ENCODE measurements around the gene CAMK2G.
"Not testable (repeated sequence)": the region's sequence is repeated elsewhere in the genome, so short reads cannot be mapped to it uniquely, and the experiment has no call there.

Gene CAMK2G

DNA sequence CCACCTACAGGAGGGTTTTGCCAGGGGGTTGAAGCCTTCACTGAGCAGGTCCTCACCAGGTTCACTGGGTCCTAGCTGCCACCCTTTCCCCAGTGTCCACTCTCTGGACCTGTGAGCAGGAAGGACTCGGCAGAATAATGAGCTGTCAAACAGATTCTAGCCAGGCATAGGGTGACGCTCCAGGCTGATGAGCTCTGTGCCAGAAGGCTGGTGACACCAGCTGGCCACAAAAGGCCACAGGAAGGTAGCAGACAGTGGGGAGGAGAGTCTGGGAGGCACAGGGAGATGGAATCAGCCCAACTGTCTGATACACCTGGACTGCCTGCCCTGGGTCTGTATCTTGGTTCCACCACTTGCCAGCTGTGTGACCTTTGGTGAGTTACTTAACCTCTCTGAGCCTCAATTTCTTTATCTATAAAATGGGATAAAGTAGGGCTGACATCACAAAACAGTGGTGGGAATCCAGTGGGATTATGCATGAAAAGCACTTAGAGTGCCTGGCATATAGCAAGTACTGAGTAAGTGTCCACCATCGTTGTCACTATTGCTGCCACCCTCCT, 36.3 kb downstream of the CAMK2G start:
- in situ Hi-C loops (cut with HindIII; ENCODE audit: low pct_ligation_motif_present, low sequenced_read_pairs), result no loop called here
- H3K36me3 ChIP-seq (replicated peaks), result peaks cover 14% of the 10 kb centered on the region
- TF ChIP-seq CTCF (IDR thresholded peaks at IDR 0.05; ENCODE audit: low read depth, low read length, missing control alignments), result no peak

DNA sequence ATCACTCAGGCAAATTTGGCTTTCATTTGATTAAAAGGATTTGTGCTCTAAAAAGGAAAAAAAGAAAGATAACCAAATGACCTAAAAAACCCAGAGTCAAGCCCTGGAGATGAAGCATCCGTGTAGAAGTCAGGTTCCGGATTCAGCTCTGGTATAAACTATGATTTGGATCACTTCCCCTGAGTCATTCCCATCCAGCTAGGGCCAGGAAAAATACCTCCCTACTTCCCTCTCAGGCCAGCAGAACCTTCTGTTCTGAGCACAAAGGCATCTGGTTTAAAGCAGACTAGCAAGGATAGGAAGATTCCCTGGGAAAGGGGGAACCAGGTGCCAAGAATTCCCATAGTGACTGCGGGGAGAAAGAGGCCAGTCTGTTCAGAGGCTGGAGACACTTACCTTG, 37.3 kb downstream of the CAMK2G start:
- in situ Hi-C loops (cut with HindIII; ENCODE audit: low pct_ligation_motif_present, low sequenced_read_pairs), result no loop called here
- DNase-seq, result peak; percentile 28
- H3K27me3 ChIP-seq (replicated peaks), result no peaks in the 10 kb centered on the region
- no peak for TF ChIP-seq CTCF (IDR thresholded peaks at IDR 0.05; ENCODE audit: low read depth, low read length, missing control alignments)
- H3K27ac ChIP-seq, result no peak overlapping the region
- H3K36me3 ChIP-seq (replicated peaks), result peaks cover 8% of the 10 kb centered on the region
- H3K4me3 ChIP-seq (ENCODE audit: low read depth, low read length), result no peak overlapping the region

More for the DNA sequence above, 36.3 kb downstream of the CAMK2G start:
- DNase-seq, result no peak
- H3K27me3 ChIP-seq (replicated peaks), result no peaks in the 10 kb centered on the region
- H3K27ac ChIP-seq, result no peak overlapping the region
- H3K4me3 ChIP-seq (ENCODE audit: low read depth, low read length), result no peak overlapping the region

GRCh38 chr10:73836427-73836980, 37.9 kb downstream of the CAMK2G start:
- TF ChIP-seq CTCF (IDR thresholded peaks at IDR 0.05; ENCODE audit: low read depth, low read length, missing control alignments), result no peak
- in situ Hi-C loops (cut with HindIII; ENCODE audit: low pct_ligation_motif_present, low sequenced_read_pairs), result no loop called here
- Histone ChIP-seq H3K27me3 (replicated peaks) (no peaks in the 10 kb centered on the region), H3K4me3 (ENCODE audit: low read depth, low read length) (no peak overlapping the region), H3K36me3 (replicated peaks) (peaks cover 2% of the 10 kb centered on the region), H3K27ac (no peak overlapping the region)
- DNase-seq, result no peak

DNA sequence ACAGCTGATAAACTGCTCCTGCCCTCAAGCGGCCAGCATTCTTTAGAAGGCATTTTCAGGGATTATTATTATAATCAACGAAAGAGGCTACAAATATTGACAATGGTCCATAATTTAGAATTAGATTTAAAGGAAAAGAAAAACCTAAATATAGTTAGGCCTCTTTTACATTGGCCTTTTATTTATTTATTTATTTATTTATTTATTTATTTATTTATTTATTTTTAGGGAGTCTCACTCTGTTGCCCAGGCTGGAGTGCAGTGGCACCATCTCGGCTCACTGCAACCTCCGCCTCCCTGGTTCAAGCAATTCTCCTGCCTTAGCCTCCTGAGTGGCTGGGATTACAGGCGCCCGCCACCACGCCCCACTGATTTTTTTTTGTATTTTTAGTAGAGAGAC, 45.3 kb downstream of the CAMK2G start:
- in situ Hi-C loops (cut with HindIII; ENCODE audit: low pct_ligation_motif_present, low sequenced_read_pairs); H3K27me3 ChIP-seq (replicated peaks); H3K36me3 ChIP-seq (replicated peaks); H3K4me3 ChIP-seq (ENCODE audit: low read depth, low read length); H3K27ac ChIP-seq; DNase-seq: not testable (repeated sequence)

DNA sequence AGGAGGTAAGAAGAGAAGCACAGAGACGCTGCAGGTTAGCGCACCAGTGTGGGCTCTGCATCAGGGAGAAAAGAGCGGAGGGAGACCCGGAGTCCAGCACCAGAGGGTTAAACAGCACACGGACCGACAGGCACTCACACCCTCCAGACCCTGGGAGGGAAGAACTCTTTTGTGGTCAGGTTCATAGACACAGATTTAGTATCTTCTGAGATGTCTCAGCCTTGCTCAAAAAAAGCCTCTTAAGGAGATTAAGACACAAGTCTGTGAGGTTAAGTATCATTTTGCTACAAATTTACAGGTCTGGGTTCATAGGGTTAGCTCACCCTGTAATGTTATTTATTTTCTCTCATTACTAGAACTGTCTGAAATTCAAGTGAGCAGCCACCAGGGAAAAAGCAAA, 46.2 kb downstream of the CAMK2G start:
- H3K36me3 ChIP-seq (replicated peaks), result no peaks in the 10 kb centered on the region
- H3K27ac ChIP-seq, result no peak overlapping the region
- no peak overlapping the region for H3K4me3 ChIP-seq (ENCODE audit: low read depth, low read length)
- no peak for TF ChIP-seq CTCF (IDR thresholded peaks at IDR 0.05; ENCODE audit: low read depth, low read length, missing control alignments)
- DNase-seq, result no peak
- in situ Hi-C loops (cut with HindIII; ENCODE audit: low pct_ligation_motif_present, low sequenced_read_pairs), result no loop called here
- no peaks in the 10 kb centered on the region for H3K27me3 ChIP-seq (replicated peaks)

- no peaks in the 10 kb centered on the region for H3K27me3 ChIP-seq (replicated peaks)
- in situ Hi-C loops (cut with HindIII; ENCODE audit: low pct_ligation_motif_present, low sequenced_read_pairs), result no loop called here
- no peaks in the 10 kb centered on the region for H3K36me3 ChIP-seq (replicated peaks)
- no peak for TF ChIP-seq CTCF (IDR thresholded peaks at IDR 0.05; ENCODE audit: low read depth, low read length, missing control alignments)
- DNase-seq, result peak; percentile 46
- no peak overlapping the region for H3K4me3 ChIP-seq (ENCODE audit: low read depth, low read length)
- H3K27ac ChIP-seq, result no peak overlapping the region
Measured at GRCh38 chr10:73827346-73828089, 46.8 kb downstream of the CAMK2G start.

Measured in brain microvascular endothelial cell (primary cell).